ENCODE data around the gene BRMS1L. TPM values are rescaled to one million over a fixed set of nuclear protein-coding genes. Genes with fewer than 3 reads are reported as not detected.

The BRMS1L gene
- total RNA-seq, 2 experiments from 2014 or later: 4.5 to 5.7 TPM

GRCh38 chr14:35866595-35867279 is 40.6 kb downstream of the BRMS1L start:
- H3K36me3 ChIP-seq (ENCODE audit: insufficient read depth, low read length): peaks cover 36% of the 10 kb centered on the region
- intact Hi-C loops (cut with micrococcal nuclease; ENCODE audit: unreplicated experiment): no loop called here
- no peak overlapping the region for H3K4me3 ChIP-seq (ENCODE audit: low read depth, low read length, poor library complexity, severe bottlenecking)
- ChIA-PET CTCF (ENCODE audit: unreplicated experiment) (no interaction called here), POLR2A (interaction anchor here (0.5 to 0.9 kb wide), 3 partner anchors 13 to 187 kb away, joined by 3 to 4 read pairs (median 3); no protein-coding TSS in a partner anchor)
- H3K9me3 ChIP-seq (ENCODE audit: low read length): no peaks in the 10 kb centered on the region
- H3K27ac ChIP-seq (ENCODE audit: low read depth, low read length, poor library complexity, severe bottlenecking): no peak overlapping the region
- no peak for DNase-seq (ENCODE audit: low spot score)
- H3K4me1 ChIP-seq (ENCODE audit: insufficient read depth, low read length, poor library complexity, severe bottlenecking): peaks cover under 1% of the 10 kb centered on the region
- H3K9me2 ChIP-seq (ENCODE audit: insufficient read depth, low read length): no peaks in the 10 kb centered on the region
- no peaks in the 10 kb centered on the region for H4K20me1 ChIP-seq (ENCODE audit: insufficient read depth, low read length)
- no peaks in the 10 kb centered on the region for H3K79me2 ChIP-seq (ENCODE audit: insufficient read depth, low read depth, low read length)
- TF ChIP-seq CTCF (conservative IDR thresholded peaks at IDR 0.05; ENCODE audit: low read length) (no peak), EZH2phosphoT487 (IDR thresholded peaks at IDR 0.05; ENCODE audit: borderline replicate concordance, low read depth, low read length) (no peak)
- no TSS peak for BruUV-seq (replicated peaks)
- no peak overlapping the region for H3K4me2 ChIP-seq (ENCODE audit: low read length)
- H2AFZ ChIP-seq (ENCODE audit: low read length): no peak overlapping the region

GRCh38 chr14:35867280-35867629 is 41.1 kb downstream of the BRMS1L start:
- TF ChIP-seq CTCF (conservative IDR thresholded peaks at IDR 0.05; ENCODE audit: low read length) (no peak), EZH2phosphoT487 (IDR thresholded peaks at IDR 0.05; ENCODE audit: borderline replicate concordance, low read depth, low read length) (no peak)
- Histone ChIP-seq H3K27ac (ENCODE audit: low read depth, low read length, poor library complexity, severe bottlenecking) (no peak overlapping the region), H3K9me2 (ENCODE audit: insufficient read depth, low read length) (no peaks in the 10 kb centered on the region), H3K4me2 (ENCODE audit: low read length) (no peak overlapping the region), H3K4me3 (ENCODE audit: low read depth, low read length, poor library complexity, severe bottlenecking) (no peak overlapping the region), H3K4me1 (ENCODE audit: insufficient read depth, low read length, poor library complexity, severe bottlenecking) (no peaks in the 10 kb centered on the region), H3K79me2 (ENCODE audit: insufficient read depth, low read depth, low read length) (no peaks in the 10 kb centered on the region), H3K9me3 (ENCODE audit: low read length) (no peaks in the 10 kb centered on the region), H4K20me1 (ENCODE audit: insufficient read depth, low read length) (no peaks in the 10 kb centered on the region), H2AFZ (ENCODE audit: low read length) (no peak overlapping the region), H3K36me3 (ENCODE audit: insufficient read depth, low read length) (peaks cover 36% of the 10 kb centered on the region)
- POLR2A ChIA-PET: interaction anchor here (0.5 to 0.8 kb wide), 2 partner anchors 12 to 60 kb away, joined by 3 to 4 read pairs; no protein-coding TSS in a partner anchor
- BruUV-seq (replicated peaks): no TSS peak
- DNase-seq (ENCODE audit: low spot score): no peak
- intact Hi-C loops (cut with micrococcal nuclease; ENCODE audit: unreplicated experiment): no loop called here
- CTCF ChIA-PET (ENCODE audit: unreplicated experiment): no interaction called here

GRCh38 chr14:35875296-35875695 is 49.2 kb downstream of the BRMS1L start:
- Histone ChIP-seq H3K4me1 (ENCODE audit: insufficient read depth, low read length, poor library complexity, severe bottlenecking) (no peaks in the 10 kb centered on the region), H2AFZ (ENCODE audit: low read length) (no peak overlapping the region), H3K79me2 (ENCODE audit: insufficient read depth, low read depth, low read length) (no peaks in the 10 kb centered on the region), H3K36me3 (ENCODE audit: insufficient read depth, low read length) (no peaks in the 10 kb centered on the region), H3K9me2 (ENCODE audit: insufficient read depth, low read length) (no peaks in the 10 kb centered on the region), H3K27ac (ENCODE audit: low read depth, low read length, poor library complexity, severe bottlenecking) (no peak overlapping the region), H4K20me1 (ENCODE audit: insufficient read depth, low read length) (no peaks in the 10 kb centered on the region), H3K4me3 (ENCODE audit: low read depth, low read length, poor library complexity, severe bottlenecking) (no peak overlapping the region), H3K4me2 (ENCODE audit: low read length) (no peak overlapping the region), H3K9me3 (ENCODE audit: low read length) (no peaks in the 10 kb centered on the region)
- TF ChIP-seq EZH2phosphoT487 (IDR thresholded peaks at IDR 0.05; ENCODE audit: borderline replicate concordance, low read depth, low read length): no peak
- no peak for TF ChIP-seq CTCF (conservative IDR thresholded peaks at IDR 0.05; ENCODE audit: low read length)
- CTCF ChIA-PET (ENCODE audit: unreplicated experiment): no interaction called here
- intact Hi-C loops (cut with micrococcal nuclease; ENCODE audit: unreplicated experiment): no loop called here
- POLR2A ChIA-PET: interaction anchor here (0.6 kb wide), 1 partner anchor 40 kb away, joined by 3 read pairs; no protein-coding TSS in a partner anchor
- no peak for DNase-seq (ENCODE audit: low spot score)
- no TSS peak for BruUV-seq (replicated peaks)

Measured in OCI-LY7 (cell line).